H1 (cell line): Measurements from ENCODE around the gene TUBE1. TPM values are rescaled to one million over a fixed set of nuclear protein-coding genes. Genes with fewer than 3 reads are reported as not detected.

Experiments used
- CTCF ChIA-PET: fragments of 300-600 bp; sonication (Branson Sonifier 250); formaldehyde crosslinking; loops from one replicate; lab custom pipeline; 2021; ENCODE audit not compliant: partially characterized antibody; lab: Charles Lee
- POLR2A ChIA-PET: fragments of 300-600 bp; sonication (Branson Sonifier 250); formaldehyde crosslinking; loops from one replicate; lab custom pipeline; 2021; ENCODE audit warnings: inconsistent platforms; ENCODE audit not compliant: partially characterized antibody; lab: Charles Lee
- DNase-seq, 2 experiments: peaks; one replicate each; pipeline versions ENCODE4 v3.0.0 to v3.0.0-alpha.2; 2010 to 2022; ENCODE audit warnings: low spot score in 2 of 2, low read depth in 1 of 2, mixed read lengths in 1 of 2
- FAIRE-seq: peaks from 2 replicates; lab custom pipeline; 2011; peaks lifted over from hg19 to GRCh38; lab: Jason Lieb, UNC
- H2AFZ ChIP-seq: 2 replicates; pipeline ENCODE4 v1.8.1; 2012; ENCODE audit warnings: low read length, inconsistent platforms
- H2AK5ac ChIP-seq: 2 replicates; pipeline ENCODE4 v1.6.1; 2013; ENCODE audit warnings: low read depth, low read length
- H2BK120ac ChIP-seq: replicated peaks from 2 replicates; pipeline ENCODE3; 2013; ENCODE audit warnings: low read depth, low read length, inconsistent platforms
- H2BK12ac ChIP-seq: 2 replicates; pipeline ENCODE4 v1.6.1; 2013; ENCODE audit warnings: low read depth, low read length
- H2BK15ac ChIP-seq: 2 replicates; pipeline ENCODE4 v1.6.1; 2013; ENCODE audit warnings: low read length
- H2BK20ac ChIP-seq: 2 replicates; pipeline ENCODE4 v1.6.1; 2013; ENCODE audit warnings: low read length
- H2BK5ac ChIP-seq: 2 replicates; pipeline ENCODE4 v1.6.1; 2013; ENCODE audit warnings: low read depth, low read length
- H3K14ac ChIP-seq: 2 replicates; pipeline ENCODE4 v1.6.1; 2013; ENCODE audit warnings: inconsistent platforms; ENCODE audit not compliant: insufficient read length
- H3K18ac ChIP-seq: 2 replicates; pipeline ENCODE4 v1.6.1; 2013; ENCODE audit warnings: low read length; ENCODE audit errors: extremely low read depth
- H3K23ac ChIP-seq: 2 replicates; pipeline ENCODE4 v1.6.1; 2013; ENCODE audit warnings: inconsistent platforms; ENCODE audit not compliant: insufficient read length
- H3K23me2 ChIP-seq: 2 replicates; pipeline ENCODE4 v1.6.1; 2013; ENCODE audit warnings: low read depth, low read length
- H3K27ac ChIP-seq: 2 replicates; pipeline ENCODE4 v1.6.1; 2011; ENCODE audit warnings: low read depth, low read length, inconsistent platforms
- H3K27me3 ChIP-seq, 4 experiments: replicated peaks in 1 of 4; 1 replicate in 1 of 4; 2 replicates in 3 of 4; pipeline versions ENCODE4 v1.6.1 to v1.8.1; 2011 to 2013; ENCODE audit warnings: low read length in 3 of 4, mild to moderate bottlenecking in 3 of 4, inconsistent platforms in 2 of 4, mixed read lengths in 2 of 4, moderate library complexity in 1 of 4; ENCODE audit not compliant: control insufficient read depth in 3 of 4, insufficient read depth in 3 of 4; ENCODE audit errors: extremely low read depth in 1 of 4
- H3K36me3 ChIP-seq, 4 experiments: 2 replicates each; pipeline versions ENCODE4 v1.6.1 to v1.8.1; 2011 to 2013; ENCODE audit warnings: mild to moderate bottlenecking in 4 of 4, low read length in 3 of 4, moderate library complexity in 2 of 4, control low read depth in 1 of 4, inconsistent platforms in 1 of 4; ENCODE audit not compliant: insufficient read depth in 4 of 4, control insufficient read depth in 2 of 4
- H3K4ac ChIP-seq: replicated peaks from 2 replicates; pipeline ENCODE3; 2013; ENCODE audit warnings: low read length, low read depth, mixed read lengths, inconsistent platforms; ENCODE audit not compliant: insufficient read length
- H3K4me1 ChIP-seq, 4 experiments: replicated peaks in 1 of 4; 1 replicate in 1 of 4; 2 replicates in 3 of 4; pipeline versions ENCODE4 v1.6.1 to v1.8.1; 2011 to 2013; ENCODE audit warnings: low read length in 3 of 4, inconsistent platforms in 2 of 4, mixed read lengths in 1 of 4; ENCODE audit not compliant: insufficient read depth in 4 of 4, control insufficient read depth in 3 of 4
- H3K4me2 ChIP-seq, 2 experiments: 2 replicates each; pipeline versions ENCODE4 v1.6.1 to v1.8.1; 2011 to 2013; ENCODE audit warnings: low read depth in 2 of 2, low read length in 2 of 2, control low read depth in 1 of 2, inconsistent platforms in 1 of 2, mild to moderate bottlenecking in 1 of 2; ENCODE audit not compliant: insufficient read depth in 1 of 2
- H3K4me3 ChIP-seq, 4 experiments: fragments of 200-600, 300-600 bp in 1 of 4; sonication (generic), shearing (Covaris generic), sonication (Bioruptor Twin) in 1 of 4; 2 replicates each; pipeline versions ENCODE4 v1.5.1 to v1.8.1; 2011 to 2016; ENCODE audit warnings: low read length in 4 of 4, low read depth in 3 of 4, control low read depth in 2 of 4, inconsistent platforms in 2 of 4, mild to moderate bottlenecking in 2 of 4, mixed read lengths in 1 of 4, moderate library complexity in 1 of 4; ENCODE audit not compliant: insufficient read depth in 2 of 4; ENCODE audit errors: extremely low read depth in 1 of 4
- H3K56ac ChIP-seq: replicated peaks from 2 replicates; pipeline ENCODE3; 2013; ENCODE audit warnings: low read depth, mild to moderate bottlenecking, mixed read lengths, low read length, inconsistent platforms; ENCODE audit not compliant: insufficient read length
- H3K79me1 ChIP-seq: 2 replicates; pipeline ENCODE4 v1.6.1; 2013; ENCODE audit warnings: low read depth, low read length, control low read depth
- H3K79me2 ChIP-seq, 2 experiments: 2 replicates each; pipeline versions ENCODE4 v1.6.1 to v1.8.1; 2012 to 2013; ENCODE audit warnings: low read length in 2 of 2, mild to moderate bottlenecking in 2 of 2, inconsistent platforms in 1 of 2; ENCODE audit not compliant: insufficient read depth in 2 of 2, control insufficient read depth in 1 of 2
- H3K9ac ChIP-seq, 4 experiments: replicated peaks in 1 of 4; 1 replicate in 1 of 4; 2 replicates in 3 of 4; pipeline versions ENCODE4 v1.6.1 to v1.8.1; 2011 to 2013; ENCODE audit warnings: low read depth in 3 of 4, low read length in 3 of 4, control low read depth in 2 of 4, mild to moderate bottlenecking in 2 of 4, moderate library complexity in 2 of 4, inconsistent platforms in 1 of 4; ENCODE audit errors: extremely low read depth in 1 of 4
- H3K9me3 ChIP-seq, 2 experiments: 2 replicates each; pipeline versions ENCODE4 v1.6.1 to v1.8.1; 2012 to 2013; ENCODE audit warnings: mild to moderate bottlenecking in 2 of 2, moderate library complexity in 2 of 2, control low read depth in 1 of 2, inconsistent platforms in 1 of 2, low read depth in 1 of 2, low read length in 1 of 2, mixed read lengths in 1 of 2; ENCODE audit not compliant: insufficient read depth in 2 of 2
- H4K20me1 ChIP-seq, 2 experiments: replicated peaks in 1 of 2; 2 replicates each; pipeline versions ENCODE3 to v1.8.1; 2011 to 2013; ENCODE audit warnings: inconsistent platforms in 2 of 2, low read length in 2 of 2, mild to moderate bottlenecking in 1 of 2; ENCODE audit not compliant: insufficient read depth in 2 of 2, control insufficient read depth in 1 of 2
- H4K5ac ChIP-seq: 2 replicates; pipeline ENCODE4 v1.6.1; 2013; ENCODE audit warnings: low read length, low read depth, mixed read lengths, inconsistent platforms; ENCODE audit not compliant: insufficient read length
- H4K8ac ChIP-seq: 2 replicates; pipeline ENCODE4 v1.8.0; 2013; ENCODE audit warnings: mild to moderate bottlenecking, moderate library complexity, low read length, inconsistent platforms; ENCODE audit not compliant: insufficient read depth; ENCODE audit errors: extremely low read depth
- H4K91ac ChIP-seq: replicated peaks from 2 replicates; pipeline ENCODE3; 2013; ENCODE audit warnings: low read length, mixed read lengths, inconsistent platforms; ENCODE audit not compliant: insufficient read length
- CEBPB ChIP-seq: IDR thresholded peaks from 2 replicates; pipeline ENCODE4 v1.6.1; 2012; ENCODE audit warnings: low read depth, low read length
- CTBP2 ChIP-seq: IDR thresholded peaks from 2 replicates; pipeline ENCODE4 v1.7.0; 2011; ENCODE audit warnings: borderline replicate concordance, mild to moderate bottlenecking, moderate library complexity, mixed read lengths, low read length; ENCODE audit not compliant: insufficient read depth, insufficient read length
- EZH2 ChIP-seq: fragments of 200-600 bp; sonication (generic); IDR thresholded peaks from 2 replicates; pipeline ENCODE4 v1.7.1; 2012; ENCODE audit warnings: low read depth, mild to moderate bottlenecking, moderate library complexity, low read length, inconsistent platforms; ENCODE audit not compliant: severe bottlenecking
- GABPA ChIP-seq: IDR thresholded peaks from 2 replicates; pipeline ENCODE4 v1.6.1; 2011; ENCODE audit warnings: mild to moderate bottlenecking, low read length, moderate library complexity, borderline replicate concordance; ENCODE audit not compliant: insufficient read depth
- HDAC6 ChIP-seq: IDR thresholded peaks from one replicate; pipeline ENCODE4 v1.7.1; 2012; ENCODE audit warnings: low read depth, mild to moderate bottlenecking, inconsistent platforms, low read length, moderate library complexity
- RXRA ChIP-seq: IDR thresholded peaks from 2 replicates; pipeline ENCODE4 v1.6.1; 2011; ENCODE audit warnings: low read depth, mild to moderate bottlenecking, low read length, moderate library complexity; ENCODE audit not compliant: insufficient read depth
- SP1 ChIP-seq: IDR thresholded peaks from 2 replicates; pipeline ENCODE4 v1.6.1; 2011; ENCODE audit warnings: low read depth, low read length
- TEAD4 ChIP-seq: IDR thresholded peaks from 2 replicates; pipeline ENCODE4 v1.6.1; 2012; ENCODE audit warnings: low read depth, low read length, inconsistent platforms, mixed read lengths
- WGBS, 2 experiments: shearing (Covaris generic) in 1 of 2; methylation state at CpG; one replicate each; pipeline versions ENCODE4 v1.1.6 to v1.1.7; 2013 to 2015; ENCODE audit warnings: low lambda C conversion rate in 2 of 2, mixed read lengths in 2 of 2, inconsistent platforms in 1 of 2, low coverage in 1 of 2, missing lambda C conversion rate in 1 of 2; ENCODE audit not compliant: insufficient replicate concordance in 2 of 2, insufficient coverage in 1 of 2, insufficient read length in 1 of 2; ENCODE audit errors: extremely low coverage in 1 of 2, missing lambda C conversion rate in 1 of 2; 5-methylcytosine and 5-hydroxymethylcytosine counted together
- polyA plus RNA-seq, 7 experiments: library from polyadenylated mRNA; depleted of rRNA in 3 of 7; stranded (reverse) in 5 of 7; unstranded in 2 of 7; fragments of >200 nt in 5 of 7; fragments of 200-250 nt in 2 of 7; gene quantifications; 1 replicate in 5 of 7; 2 replicates in 1 of 7; 4 replicates in 1 of 7; pipeline versions ENCODE4 v1.2.1 to v1.2.3, GENCODE V29; 2011 to 2013; ENCODE audit warnings: missing spikeins in 2 of 7, mixed read lengths in 2 of 7
- total RNA-seq: library from RNA; stranded (reverse); fragmentation: NEBNext Ultra II Directional; extraction: Animal tissue kit (Norgen Biotek cat#: 25700); gene quantifications from 2 replicates; pipeline ENCODE4 v1.2.1, GENCODE V29; 2021

Gene TUBE1
- total and polyA plus RNA-seq, 2 of the 8 experiments (the other 6 are each of a cell fraction or from before 2014, with no cell fraction given), result 8.0 to 15.9 TPM

DNA sequence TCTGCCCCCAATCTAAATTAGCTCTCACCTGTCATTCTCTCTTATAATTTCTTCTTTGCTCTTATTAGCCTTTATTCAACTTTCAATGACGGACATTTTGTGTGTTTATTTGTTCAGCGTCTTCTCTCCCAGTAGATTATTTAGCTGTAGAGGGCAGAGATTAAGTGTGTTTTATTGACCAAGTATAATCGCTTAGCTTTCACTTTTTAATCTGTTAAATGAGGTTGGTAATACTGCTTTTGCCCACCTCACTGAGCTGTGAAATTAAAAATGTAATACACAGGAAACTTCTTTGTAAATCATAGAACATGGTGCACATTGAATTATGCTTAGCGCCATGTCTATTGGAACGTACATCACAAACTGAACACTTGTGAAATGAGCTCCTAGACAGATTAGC is 36.9 kb downstream of the TUBE1 start:
- Histone ChIP-seq H2AFZ (no peak overlapping the region), H3K4me2 (no peak overlapping the region), H2BK20ac (no peak overlapping the region), H3K9me3 (peaks cover 0 to 6% of the 10 kb centered on the region in 2 experiments; a peak in 1 of 4 replicates), H2BK5ac (no peak overlapping the region), H3K4ac (no peak overlapping the region), H3K14ac (no peak overlapping the region), H3K23me2 (no peaks in the 10 kb centered on the region), H4K91ac (no peak overlapping the region), H3K27ac (no peak overlapping the region), H4K5ac (no peak overlapping the region), H2BK120ac (no peak overlapping the region), H3K56ac (no peak overlapping the region), H3K27me3 (no peaks in the 10 kb centered on the region), H4K8ac (no peak overlapping the region), H3K23ac (no peak overlapping the region), H3K18ac (no peak overlapping the region), H3K79me1 (no peaks in the 10 kb centered on the region), H3K36me3 (no peaks in the 10 kb centered on the region)
- FAIRE-seq (no peak), DNase-seq (no peak)
- ChIA-PET POLR2A (no interaction called here), CTCF (interaction anchor here (0.7 to 1.7 kb wide), 3 partner anchors 9 to 114 kb away, joined by 5 to 6 read pairs (median 5); no protein-coding TSS in a partner anchor)
- WGBS, 2 experiments, result 92% methylated on average over 5 of the region's 5 CpGs; no CpG with 5 or more reads in 1 of the 2 experiments
- TF ChIP-seq TEAD4 (no peak), CEBPB (no peak), CTBP2 (no peak), HDAC6 (no peak), EZH2 (no peak), SP1 (no peak), GABPA (no peak), RXRA (no peak)
- TF ChIP-seq, all 59 proteins: peak for 0
- H2AK5ac ChIP-seq, result no peak overlapping the region
- H2BK15ac ChIP-seq, result no peak overlapping the region
- no peak overlapping the region for H2BK12ac ChIP-seq
- H3K4me3 ChIP-seq, result no peak overlapping the region
- no peaks in the 10 kb centered on the region for H4K20me1 ChIP-seq
- no peak overlapping the region for H3K9ac ChIP-seq
- no peaks in the 10 kb centered on the region for H3K4me1 ChIP-seq
- H3K79me2 ChIP-seq, result no peaks in the 10 kb centered on the region
